Fibroblast of pulmonary artery (primary cell): Measurements from ENCODE around the gene DNASE1L2.
"Not testable (repeated sequence)": the region's sequence is repeated elsewhere in the genome, so short reads cannot be mapped to it uniquely, and the experiment has no call there.

Experiments used
- DNase-seq: peaks from one replicate; pipeline ENCODE4 v3.0.0-alpha.2; 2010; ENCODE audit warnings: low read depth
- H3K4me3 ChIP-seq: replicated peaks from 2 replicates; pipeline ENCODE4 v1.5.1; 2011; ENCODE audit warnings: low read depth, mild to moderate bottlenecking, control low read depth, low read length, moderate library complexity
- TF ChIP-seq, protein P1 (sequence below): IDR thresholded peaks from 2 replicates; pipeline ENCODE4 v1.5.1; 2011; ENCODE audit warnings: mild to moderate bottlenecking, control low read depth, low read length, inconsistent platforms; ENCODE audit errors: missing control alignments

The DNASE1L2 gene

DNA sequence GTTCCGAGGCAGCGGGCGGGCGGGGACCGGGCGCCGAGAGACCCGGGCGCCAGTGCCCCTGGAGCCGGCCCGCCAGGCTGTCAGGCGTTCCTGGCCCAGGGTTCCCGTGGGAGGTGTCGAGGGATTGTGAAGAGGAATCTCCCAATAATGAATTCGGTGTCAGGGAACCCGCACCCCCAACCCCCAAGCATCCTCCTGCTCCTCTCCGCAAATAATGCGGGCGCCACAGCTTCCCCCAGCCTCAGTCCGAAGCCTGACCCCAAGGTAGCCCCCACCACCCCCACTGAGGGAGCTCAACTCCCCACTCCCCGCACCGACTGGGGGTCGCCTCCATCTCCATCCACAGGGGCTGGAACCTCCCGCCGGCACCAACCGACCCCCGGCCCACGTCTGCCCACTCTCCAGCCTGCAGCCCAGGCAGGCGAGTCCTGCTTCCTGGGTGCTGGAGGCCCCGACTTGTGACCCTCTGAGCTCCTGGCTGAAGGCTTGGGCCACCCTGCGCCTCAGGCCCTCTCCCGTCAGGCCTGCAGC is 39.2 kb upstream of the DNASE1L2 start:
- TF ChIP-seq, protein P1, sequence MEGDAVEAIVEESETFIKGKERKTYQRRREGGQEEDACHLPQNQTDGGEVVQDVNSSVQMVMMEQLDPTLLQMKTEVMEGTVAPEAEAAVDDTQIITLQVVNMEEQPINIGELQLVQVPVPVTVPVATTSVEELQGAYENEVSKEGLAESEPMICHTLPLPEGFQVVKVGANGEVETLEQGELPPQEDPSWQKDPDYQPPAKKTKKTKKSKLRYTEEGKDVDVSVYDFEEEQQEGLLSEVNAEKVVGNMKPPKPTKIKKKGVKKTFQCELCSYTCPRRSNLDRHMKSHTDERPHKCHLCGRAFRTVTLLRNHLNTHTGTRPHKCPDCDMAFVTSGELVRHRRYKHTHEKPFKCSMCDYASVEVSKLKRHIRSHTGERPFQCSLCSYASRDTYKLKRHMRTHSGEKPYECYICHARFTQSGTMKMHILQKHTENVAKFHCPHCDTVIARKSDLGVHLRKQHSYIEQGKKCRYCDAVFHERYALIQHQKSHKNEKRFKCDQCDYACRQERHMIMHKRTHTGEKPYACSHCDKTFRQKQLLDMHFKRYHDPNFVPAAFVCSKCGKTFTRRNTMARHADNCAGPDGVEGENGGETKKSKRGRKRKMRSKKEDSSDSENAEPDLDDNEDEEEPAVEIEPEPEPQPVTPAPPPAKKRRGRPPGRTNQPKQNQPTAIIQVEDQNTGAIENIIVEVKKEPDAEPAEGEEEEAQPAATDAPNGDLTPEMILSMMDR = no peak
- H3K4me3 ChIP-seq = no peak overlapping the region
- DNase-seq = no peak

DNA sequence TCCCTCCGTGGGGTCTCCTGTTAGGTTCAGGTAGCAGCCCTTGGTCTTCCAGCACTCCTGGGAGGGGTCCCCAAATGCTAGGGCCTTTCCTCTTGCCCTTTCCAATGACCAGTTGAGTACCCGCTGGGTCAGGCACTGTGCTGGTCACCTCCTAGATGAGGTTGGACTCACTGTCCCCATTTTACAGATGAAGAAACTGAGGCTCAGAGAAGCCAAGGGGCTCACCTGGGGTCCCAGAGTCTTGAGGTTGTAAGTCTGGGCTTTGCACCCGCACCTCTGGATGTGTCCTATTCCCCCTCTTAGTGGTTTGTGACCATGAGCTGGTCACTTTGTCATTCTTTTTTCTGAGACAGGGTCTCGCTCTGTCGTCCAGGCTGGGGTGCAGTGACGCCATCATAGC is 38.5 kb upstream of the DNASE1L2 start:
- TF ChIP-seq, protein P1 = no peak
- no peak overlapping the region for H3K4me3 ChIP-seq
- no peak for DNase-seq

DNA sequence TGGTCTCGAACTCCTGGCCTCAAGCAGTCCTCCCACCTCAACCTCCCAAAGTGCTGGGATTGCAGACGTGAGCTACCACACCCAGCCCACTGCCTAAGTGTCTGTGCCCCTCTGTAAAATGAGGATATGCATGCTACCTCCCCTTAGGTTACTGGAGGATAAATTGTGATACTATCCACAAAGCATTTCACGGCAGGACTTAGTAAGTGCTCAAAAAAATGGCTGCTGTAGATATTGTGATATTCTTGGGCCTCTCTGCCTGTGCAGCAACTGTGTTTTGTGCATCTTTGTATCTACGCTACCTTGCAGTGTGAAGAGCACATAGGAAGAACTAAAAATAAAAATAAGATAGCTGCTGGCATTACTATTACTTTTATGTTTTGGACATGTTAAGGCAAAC is 38.0 kb upstream of the DNASE1L2 start:
- no peak for DNase-seq
- TF ChIP-seq, protein P1 = no peak
- no peak overlapping the region for H3K4me3 ChIP-seq

DNA sequence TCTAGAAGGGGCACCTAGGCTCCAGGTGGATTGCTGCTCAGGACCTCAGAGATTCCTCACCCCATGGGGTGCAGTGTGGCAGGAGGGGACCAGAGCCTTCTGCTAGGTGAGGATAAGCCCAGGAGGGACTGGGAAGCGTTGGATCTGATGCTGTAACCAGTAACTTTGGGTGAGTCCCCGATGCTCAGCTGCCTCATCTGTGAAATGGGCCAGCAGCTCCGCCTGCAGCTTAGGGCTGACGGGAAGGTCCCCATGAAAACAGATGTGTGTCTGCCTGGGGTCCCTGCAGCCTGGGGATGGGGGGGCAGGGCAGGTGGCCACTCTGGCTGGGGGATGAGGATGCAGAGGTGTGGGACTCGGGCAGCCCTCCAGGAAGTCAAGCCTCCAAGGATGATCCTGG is 37.1 kb upstream of the DNASE1L2 start:
- no peak overlapping the region for H3K4me3 ChIP-seq
- TF ChIP-seq, protein P1 = no peak
- no peak for DNase-seq

DNA sequence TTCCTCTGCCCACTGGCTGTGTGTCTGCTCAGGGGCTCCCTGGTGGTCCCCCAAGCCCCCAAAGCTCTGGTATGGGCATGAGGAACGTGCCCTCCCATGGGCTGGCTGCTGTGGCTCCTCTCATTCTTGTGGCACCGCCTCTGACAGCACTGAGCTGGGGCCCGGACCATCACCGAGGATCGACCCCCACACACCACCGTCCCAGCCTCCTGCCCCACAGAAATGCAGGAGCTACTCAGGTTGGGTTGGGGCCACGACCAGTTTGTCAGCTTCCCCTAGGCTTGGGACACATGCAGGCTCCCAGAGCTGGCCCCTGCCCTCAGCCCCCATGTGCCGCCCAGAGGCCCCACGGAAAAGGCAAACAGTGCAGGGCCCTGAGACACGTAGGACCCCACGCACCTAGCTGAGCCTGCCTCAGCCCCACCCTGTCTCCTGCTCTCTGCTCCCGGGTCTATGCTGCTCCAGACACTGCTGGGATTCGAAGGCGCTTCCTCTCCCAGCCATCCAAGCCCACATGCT is 36.6 kb upstream of the DNASE1L2 start:
- no peak overlapping the region for H3K4me3 ChIP-seq
- TF ChIP-seq, protein P1 = no peak
- no peak for DNase-seq

DNA sequence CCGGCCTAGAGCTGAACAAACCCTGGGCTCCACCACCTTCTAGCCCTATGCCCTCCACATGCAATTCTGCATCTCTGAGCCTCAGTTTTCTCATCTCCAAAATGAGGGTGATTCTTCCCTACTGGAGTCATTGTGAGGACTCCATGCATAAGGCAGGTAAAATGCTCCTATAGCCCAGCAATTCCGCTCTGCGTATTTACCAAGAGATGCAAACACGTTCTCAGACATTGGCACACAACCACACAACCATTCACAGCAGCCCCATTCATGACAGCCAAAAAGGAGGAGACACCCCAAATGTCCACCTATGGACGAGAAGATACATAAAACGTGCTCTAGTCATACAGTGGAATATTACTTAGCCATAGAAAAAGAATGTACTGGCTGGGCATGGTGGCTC is 35.9 kb upstream of the DNASE1L2 start:
- no peak overlapping the region for H3K4me3 ChIP-seq
- no peak for DNase-seq
- TF ChIP-seq, protein P1 = no peak

DNA sequence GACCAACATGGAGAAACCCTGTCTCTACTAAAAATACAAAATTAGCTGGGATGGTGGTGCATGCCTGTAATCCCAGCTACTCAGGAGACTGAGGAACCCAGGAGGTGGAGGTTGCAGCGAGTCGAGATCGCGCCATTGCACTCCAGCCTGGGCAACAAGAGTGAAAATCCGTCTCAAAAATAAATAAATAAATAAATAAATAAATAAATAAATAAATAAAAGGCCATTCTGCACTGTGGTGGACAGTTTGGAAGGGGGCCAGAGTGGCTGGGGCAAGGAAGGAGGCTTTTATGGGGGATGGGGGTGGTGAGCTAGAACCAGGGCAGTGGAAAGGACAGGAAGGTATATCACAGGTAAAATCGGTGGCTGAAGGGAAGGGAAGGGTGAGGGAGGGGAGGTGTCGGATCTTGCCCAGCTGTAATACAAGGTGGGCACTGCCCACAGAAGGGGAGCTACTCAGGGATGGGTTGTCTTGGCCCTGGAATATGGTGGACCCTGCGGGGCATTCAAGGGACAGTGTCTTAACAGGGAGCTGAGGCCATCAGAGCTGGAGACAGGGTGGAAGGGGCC is 33.0 kb upstream of the DNASE1L2 start:
- not testable (repeated sequence) for H3K4me3 ChIP-seq, DNase-seq
